Measurements from ENCODE around the gene LIPH.

The LIPH gene

GRCh38 chr3:185539934-185540333, 12.5 kb downstream of the LIPH start:
- Histone ChIP-seq H2BK15ac (replicated peaks; ENCODE audit: low read depth) (no peak overlapping the region), H3K18ac (ENCODE audit: low read length) (no peak overlapping the region), H3K4me1 (ENCODE audit: control insufficient read depth, low read depth, low read length) (no peaks in the 10 kb centered on the region), H3K36me3 (ENCODE audit: control insufficient read depth, insufficient read depth, low read length) (no peaks in the 10 kb centered on the region), H2BK5ac (ENCODE audit: low read length) (no peak overlapping the region), H4K8ac (ENCODE audit: low read depth, low read length) (no peak overlapping the region), H3K23ac (ENCODE audit: low read length) (no peak overlapping the region), H4K5ac (ENCODE audit: low read length) (no peak overlapping the region), H2AK5ac (ENCODE audit: low read length) (no peak overlapping the region), H3K4me2 (ENCODE audit: low read length) (no peak overlapping the region), H3K9ac (ENCODE audit: low read length) (no peak overlapping the region), H3K56ac (ENCODE audit: low read length) (no peak overlapping the region), H3K27me3 (ENCODE audit: insufficient read depth, low read length, poor library complexity) (no peaks in the 10 kb centered on the region), H3K4me3 (ENCODE audit: low read length) (no peak overlapping the region), H3K4ac (ENCODE audit: low read depth, low read length) (no peak overlapping the region), H3K79me1 (ENCODE audit: low read length) (no peaks in the 10 kb centered on the region), H3K79me2 (ENCODE audit: control insufficient read depth, insufficient read depth, low read length) (no peaks in the 10 kb centered on the region), H3K27ac (ENCODE audit: low read depth, low read length) (no peak overlapping the region), H2BK120ac (ENCODE audit: low read depth, low read length) (no peak overlapping the region)
- no peak for DNase-seq
- no CpG with 5 or more reads among the region's 2 CpGs for WGBS (ENCODE audit: extremely low coverage, insufficient coverage, low lambda C conversion rate)

- no peak overlapping the region for H2BK5ac ChIP-seq (ENCODE audit: low read length)
- no peak overlapping the region for H3K18ac ChIP-seq (ENCODE audit: low read length)
- H2AK5ac ChIP-seq (ENCODE audit: low read length): no peak overlapping the region
- H4K8ac ChIP-seq (ENCODE audit: low read depth, low read length): no peak overlapping the region
- no peak overlapping the region for H3K56ac ChIP-seq (ENCODE audit: low read length)
- no peak overlapping the region for H3K4me3 ChIP-seq (ENCODE audit: low read length)
- no peak overlapping the region for H2BK15ac ChIP-seq (replicated peaks; ENCODE audit: low read depth)
- H3K36me3 ChIP-seq (ENCODE audit: control insufficient read depth, insufficient read depth, low read length): no peaks in the 10 kb centered on the region
- no peak overlapping the region for H3K4ac ChIP-seq (ENCODE audit: low read depth, low read length)
- H3K27ac ChIP-seq (ENCODE audit: low read depth, low read length): no peak overlapping the region
- no peak overlapping the region for H3K23ac ChIP-seq (ENCODE audit: low read length)
- H3K9ac ChIP-seq (ENCODE audit: low read length): no peak overlapping the region
- WGBS (ENCODE audit: extremely low coverage, insufficient coverage, low lambda C conversion rate): no CpG with 5 or more reads among the region's 9 CpGs
- no peaks in the 10 kb centered on the region for H3K79me1 ChIP-seq (ENCODE audit: low read length)
- no peak overlapping the region for H2BK120ac ChIP-seq (ENCODE audit: low read depth, low read length)
- H3K27me3 ChIP-seq (ENCODE audit: insufficient read depth, low read length, poor library complexity): no peaks in the 10 kb centered on the region
- no peaks in the 10 kb centered on the region for H3K79me2 ChIP-seq (ENCODE audit: control insufficient read depth, insufficient read depth, low read length)
- no peak overlapping the region for H3K4me2 ChIP-seq (ENCODE audit: low read length)
- H4K5ac ChIP-seq (ENCODE audit: low read length): no peak overlapping the region
- H3K4me1 ChIP-seq (ENCODE audit: control insufficient read depth, low read depth, low read length): no peaks in the 10 kb centered on the region
- DNase-seq: peak; percentile 66
Measured at GRCh38 chr3:185537369-185537970, 14.9 kb downstream of the LIPH start.

GRCh38 chr3:185534511-185534910, 17.9 kb downstream of the LIPH start:
- no peaks in the 10 kb centered on the region for H3K79me2 ChIP-seq (ENCODE audit: control insufficient read depth, insufficient read depth, low read length)
- H4K8ac ChIP-seq (ENCODE audit: low read depth, low read length): no peak overlapping the region
- no peak overlapping the region for H3K18ac ChIP-seq (ENCODE audit: low read length)
- DNase-seq: no peak
- H3K23ac ChIP-seq (ENCODE audit: low read length): no peak overlapping the region
- H3K27ac ChIP-seq (ENCODE audit: low read depth, low read length): no peak overlapping the region
- H4K5ac ChIP-seq (ENCODE audit: low read length): no peak overlapping the region
- H3K79me1 ChIP-seq (ENCODE audit: low read length): no peaks in the 10 kb centered on the region
- no peak overlapping the region for H2BK15ac ChIP-seq (replicated peaks; ENCODE audit: low read depth)
- H3K27me3 ChIP-seq (ENCODE audit: insufficient read depth, low read length, poor library complexity): no peaks in the 10 kb centered on the region
- no peak overlapping the region for H2BK120ac ChIP-seq (ENCODE audit: low read depth, low read length)
- no peak overlapping the region for H3K4me2 ChIP-seq (ENCODE audit: low read length)
- WGBS (ENCODE audit: extremely low coverage, insufficient coverage, low lambda C conversion rate): no CpG with 5 or more reads among the region's 2 CpGs
- no peaks in the 10 kb centered on the region for H3K36me3 ChIP-seq (ENCODE audit: control insufficient read depth, insufficient read depth, low read length)
- H3K4me3 ChIP-seq (ENCODE audit: low read length): no peak overlapping the region
- H3K4ac ChIP-seq (ENCODE audit: low read depth, low read length): no peak overlapping the region
- H3K56ac ChIP-seq (ENCODE audit: low read length): no peak overlapping the region
- no peaks in the 10 kb centered on the region for H3K4me1 ChIP-seq (ENCODE audit: control insufficient read depth, low read depth, low read length)
- H2AK5ac ChIP-seq (ENCODE audit: low read length): no peak overlapping the region
- H2BK5ac ChIP-seq (ENCODE audit: low read length): no peak overlapping the region
- H3K9ac ChIP-seq (ENCODE audit: low read length): no peak overlapping the region

GRCh38 chr3:185532901-185533300, 19.5 kb downstream of the LIPH start:
- Histone ChIP-seq H2BK120ac (ENCODE audit: low read depth, low read length) (no peak overlapping the region), H3K9ac (ENCODE audit: low read length) (no peak overlapping the region), H3K27me3 (ENCODE audit: insufficient read depth, low read length, poor library complexity) (no peaks in the 10 kb centered on the region), H4K5ac (ENCODE audit: low read length) (no peak overlapping the region), H3K4me2 (ENCODE audit: low read length) (no peak overlapping the region), H2BK5ac (ENCODE audit: low read length) (no peak overlapping the region), H2AK5ac (ENCODE audit: low read length) (no peak overlapping the region), H4K8ac (ENCODE audit: low read depth, low read length) (no peak overlapping the region), H3K4ac (ENCODE audit: low read depth, low read length) (no peak overlapping the region), H3K79me2 (ENCODE audit: control insufficient read depth, insufficient read depth, low read length) (no peaks in the 10 kb centered on the region), H3K4me1 (ENCODE audit: control insufficient read depth, low read depth, low read length) (no peaks in the 10 kb centered on the region), H2BK15ac (replicated peaks; ENCODE audit: low read depth) (no peak overlapping the region), H3K23ac (ENCODE audit: low read length) (no peak overlapping the region), H3K4me3 (ENCODE audit: low read length) (no peak overlapping the region), H3K79me1 (ENCODE audit: low read length) (no peaks in the 10 kb centered on the region), H3K18ac (ENCODE audit: low read length) (no peak overlapping the region), H3K56ac (ENCODE audit: low read length) (no peak overlapping the region), H3K27ac (ENCODE audit: low read depth, low read length) (no peak overlapping the region), H3K36me3 (ENCODE audit: control insufficient read depth, insufficient read depth, low read length) (no peaks in the 10 kb centered on the region)
- DNase-seq: no peak
- WGBS (ENCODE audit: extremely low coverage, insufficient coverage, low lambda C conversion rate): no CpG with 5 or more reads among the region's 5 CpGs

- no CpG with 5 or more reads among the region's 5 CpGs for WGBS (ENCODE audit: extremely low coverage, insufficient coverage, low lambda C conversion rate)
- no peaks in the 10 kb centered on the region for H3K79me1 ChIP-seq (ENCODE audit: low read length)
- no peaks in the 10 kb centered on the region for H3K79me2 ChIP-seq (ENCODE audit: control insufficient read depth, insufficient read depth, low read length)
- H3K4ac ChIP-seq (ENCODE audit: low read depth, low read length): no peak overlapping the region
- H3K4me2 ChIP-seq (ENCODE audit: low read length): no peak overlapping the region
- H3K27me3 ChIP-seq (ENCODE audit: insufficient read depth, low read length, poor library complexity): no peaks in the 10 kb centered on the region
- no peak overlapping the region for H2BK5ac ChIP-seq (ENCODE audit: low read length)
- no peak overlapping the region for H4K5ac ChIP-seq (ENCODE audit: low read length)
- no peak overlapping the region for H3K23ac ChIP-seq (ENCODE audit: low read length)
- no peak overlapping the region for H3K4me3 ChIP-seq (ENCODE audit: low read length)
- H3K27ac ChIP-seq (ENCODE audit: low read depth, low read length): no peak overlapping the region
- no peak for DNase-seq
- H4K8ac ChIP-seq (ENCODE audit: low read depth, low read length): no peak overlapping the region
- no peak overlapping the region for H3K56ac ChIP-seq (ENCODE audit: low read length)
- H3K4me1 ChIP-seq (ENCODE audit: control insufficient read depth, low read depth, low read length): no peaks in the 10 kb centered on the region
- H2BK120ac ChIP-seq (ENCODE audit: low read depth, low read length): no peak overlapping the region
- no peak overlapping the region for H2AK5ac ChIP-seq (ENCODE audit: low read length)
- H3K18ac ChIP-seq (ENCODE audit: low read length): no peak overlapping the region
- no peak overlapping the region for H3K9ac ChIP-seq (ENCODE audit: low read length)
- no peaks in the 10 kb centered on the region for H3K36me3 ChIP-seq (ENCODE audit: control insufficient read depth, insufficient read depth, low read length)
- H2BK15ac ChIP-seq (replicated peaks; ENCODE audit: low read depth): no peak overlapping the region
Measured at GRCh38 chr3:185530856-185531255, 21.5 kb downstream of the LIPH start.

- H2BK15ac ChIP-seq (replicated peaks; ENCODE audit: low read depth): no peak overlapping the region
- no peak overlapping the region for H2BK5ac ChIP-seq (ENCODE audit: low read length)
- no CpG with 5 or more reads among the region's 6 CpGs for WGBS (ENCODE audit: extremely low coverage, insufficient coverage, low lambda C conversion rate)
Measured at GRCh38 chr3:185528532-185528931, 23.9 kb downstream of the LIPH start.

More at GRCh38 chr3:185528532-185528931, 23.9 kb downstream of the LIPH start:
- DNase-seq: no peak
- H3K4ac ChIP-seq (ENCODE audit: low read depth, low read length): no peak overlapping the region
- no peak overlapping the region for H3K9ac ChIP-seq (ENCODE audit: low read length)
- H3K79me2 ChIP-seq (ENCODE audit: control insufficient read depth, insufficient read depth, low read length): no peaks in the 10 kb centered on the region
- no peak overlapping the region for H3K4me3 ChIP-seq (ENCODE audit: low read length)
- H3K23ac ChIP-seq (ENCODE audit: low read length): no peak overlapping the region
- H3K79me1 ChIP-seq (ENCODE audit: low read length): no peaks in the 10 kb centered on the region
- H3K18ac ChIP-seq (ENCODE audit: low read length): no peak overlapping the region
- no peaks in the 10 kb centered on the region for H3K4me1 ChIP-seq (ENCODE audit: control insufficient read depth, low read depth, low read length)
- no peaks in the 10 kb centered on the region for H3K36me3 ChIP-seq (ENCODE audit: control insufficient read depth, insufficient read depth, low read length)
- no peak overlapping the region for H2AK5ac ChIP-seq (ENCODE audit: low read length)
- no peak overlapping the region for H3K56ac ChIP-seq (ENCODE audit: low read length)
- H4K8ac ChIP-seq (ENCODE audit: low read depth, low read length): no peak overlapping the region
- no peak overlapping the region for H3K27ac ChIP-seq (ENCODE audit: low read depth, low read length)
- no peaks in the 10 kb centered on the region for H3K27me3 ChIP-seq (ENCODE audit: insufficient read depth, low read length, poor library complexity)
- no peak overlapping the region for H4K5ac ChIP-seq (ENCODE audit: low read length)
- no peak overlapping the region for H3K4me2 ChIP-seq (ENCODE audit: low read length)
- H2BK120ac ChIP-seq (ENCODE audit: low read depth, low read length): no peak overlapping the region

Measured in mesendoderm (in vitro differentiated cells).